Stimulated activated CD4-positive, alpha-beta T cell treated with anti-CD3 and anti-CD28 coated beads, TNF-alpha, amount 100 ng/mL, for 24 hours (primary cell): Measurements from ENCODE around the gene PPA1.
A peak's percentile ranks its signal among the peaks of the same experiment; 100 is the strongest.
"Not testable (repeated sequence)": the region's sequence is repeated elsewhere in the genome, so short reads cannot be mapped to it uniquely, and the experiment has no call there.

Experiments
- DNase-seq, 3 experiments: peaks; one replicate each; pipeline ENCODE4 v3.0.0-alpha.2; 2020; ENCODE audit warnings: low read depth in 3 of 3

Gene PPA1

DNA sequence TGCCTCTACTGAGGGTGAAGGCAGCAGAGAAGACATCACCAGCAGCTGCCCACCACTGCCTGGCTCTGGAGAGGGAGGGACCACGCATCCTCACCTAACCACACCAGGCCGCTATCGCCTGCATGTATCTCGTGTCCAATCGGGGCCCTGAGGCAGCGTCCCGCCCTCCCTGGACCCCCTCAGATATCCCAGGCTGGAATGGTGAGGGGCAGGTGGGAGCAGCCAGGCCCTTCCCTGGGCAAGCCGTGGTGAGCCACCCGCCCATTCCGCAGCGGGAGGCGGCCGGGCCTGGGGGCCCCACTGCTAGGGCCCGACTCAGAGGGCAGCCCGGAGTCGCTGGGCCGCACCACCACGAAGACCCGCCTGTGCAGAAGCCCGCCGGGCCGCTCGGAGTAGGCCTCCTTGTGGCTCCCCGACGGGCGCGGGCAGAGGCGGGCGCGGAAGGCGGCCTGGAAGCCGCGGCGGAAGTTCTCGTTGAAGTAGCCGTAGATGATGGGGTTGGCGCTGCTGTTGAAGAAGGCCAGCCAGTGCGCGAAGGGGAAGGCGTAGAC is 21.6 kb upstream of the PPA1 start:
- no peak for DNase-seq

DNA sequence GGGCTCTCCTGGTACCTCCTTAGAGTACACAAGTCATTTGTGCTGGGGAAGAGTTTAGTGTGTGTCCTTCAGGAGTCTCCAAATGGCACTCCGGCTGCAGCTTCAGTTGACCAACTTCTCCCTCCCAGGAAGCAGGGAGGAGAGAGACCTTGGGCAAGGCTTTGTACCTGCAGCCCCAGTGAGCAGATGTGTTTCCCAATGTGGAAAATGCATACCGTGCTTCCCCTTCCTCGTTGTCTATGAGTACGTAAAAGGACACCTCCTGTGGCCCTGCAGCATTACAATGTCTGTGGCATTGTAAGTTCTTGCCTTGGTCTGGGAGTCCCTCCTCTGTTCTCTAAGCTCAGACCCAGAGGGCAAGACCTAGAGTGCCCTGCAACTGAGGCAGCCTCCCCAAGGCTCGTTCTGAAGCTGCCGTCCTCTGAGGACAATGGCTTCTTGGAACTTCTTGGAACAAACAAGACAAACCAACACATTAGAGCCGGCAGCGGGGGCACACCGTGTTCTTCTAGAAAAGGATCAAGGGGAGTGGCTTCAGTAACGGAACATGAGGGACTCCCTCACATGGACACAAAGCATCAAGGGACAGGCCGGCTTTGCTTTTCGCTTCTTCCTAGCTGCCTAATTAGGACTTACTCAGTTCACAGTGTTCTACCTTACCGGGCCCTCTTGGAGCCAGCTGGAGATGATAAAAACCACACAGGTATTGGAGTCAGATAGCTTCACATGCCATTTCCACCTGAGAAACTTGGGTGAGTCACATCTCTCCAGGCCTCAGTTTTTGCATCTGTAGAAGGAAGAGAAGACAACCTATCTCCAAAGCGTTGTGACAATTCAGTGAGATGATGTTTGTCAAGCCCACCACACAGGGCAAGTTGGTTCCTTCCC is 20.9 kb upstream of the PPA1 start:
- no peak for DNase-seq

DNA sequence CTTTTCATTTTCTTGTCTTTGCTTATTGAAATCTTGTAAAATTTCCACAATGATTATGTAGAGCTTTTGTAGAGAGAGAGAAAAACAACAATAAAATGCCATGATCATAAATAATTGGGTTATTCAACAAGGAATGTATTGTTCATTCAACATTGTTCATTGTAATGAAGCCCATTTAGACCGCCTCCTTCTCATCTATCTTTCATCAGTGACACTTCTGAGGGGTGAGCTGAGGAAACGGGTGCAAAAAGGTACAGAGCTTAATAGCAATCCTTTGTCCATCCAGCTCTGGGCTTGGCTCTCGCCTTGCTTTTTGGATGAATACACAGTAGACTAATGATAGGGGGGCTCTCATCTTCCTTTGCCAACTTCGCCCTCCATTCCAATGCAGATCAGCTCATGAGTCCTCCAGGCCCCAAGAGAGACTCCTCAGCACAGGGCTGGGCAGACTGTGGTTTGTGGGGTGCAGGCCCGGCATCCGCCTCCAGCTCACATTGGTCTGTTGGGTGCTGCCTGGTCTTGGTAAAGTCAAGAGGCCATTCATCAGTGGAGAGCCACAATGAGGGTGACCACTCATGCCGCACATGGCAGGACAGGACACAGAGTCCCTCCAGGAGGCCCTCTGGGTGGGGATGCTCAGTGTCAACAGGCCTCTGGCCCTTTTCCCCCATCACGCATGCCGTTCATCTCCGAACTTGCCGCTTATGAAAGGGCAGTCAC is 17.9 kb upstream of the PPA1 start:
- no peak for DNase-seq

DNA sequence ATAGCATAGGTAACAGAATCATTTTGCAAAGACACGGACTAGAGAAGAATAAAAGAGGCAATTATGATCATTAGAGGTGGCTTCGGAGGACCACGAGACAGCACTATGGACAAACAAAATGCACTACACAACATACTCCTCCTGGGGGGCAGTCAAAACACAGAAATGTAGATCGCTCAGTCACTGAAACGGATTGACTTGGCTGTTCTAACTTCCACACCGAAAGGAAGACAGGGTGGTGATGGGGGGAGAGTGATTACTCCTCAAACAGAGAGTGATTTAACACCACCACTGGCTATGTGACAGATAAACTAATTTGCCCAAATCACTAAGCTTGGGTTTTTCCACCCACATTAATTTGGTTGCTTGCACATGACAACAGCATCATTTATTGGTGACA is 14.1 kb upstream of the PPA1 start:
- DNase-seq = no peak

DNA sequence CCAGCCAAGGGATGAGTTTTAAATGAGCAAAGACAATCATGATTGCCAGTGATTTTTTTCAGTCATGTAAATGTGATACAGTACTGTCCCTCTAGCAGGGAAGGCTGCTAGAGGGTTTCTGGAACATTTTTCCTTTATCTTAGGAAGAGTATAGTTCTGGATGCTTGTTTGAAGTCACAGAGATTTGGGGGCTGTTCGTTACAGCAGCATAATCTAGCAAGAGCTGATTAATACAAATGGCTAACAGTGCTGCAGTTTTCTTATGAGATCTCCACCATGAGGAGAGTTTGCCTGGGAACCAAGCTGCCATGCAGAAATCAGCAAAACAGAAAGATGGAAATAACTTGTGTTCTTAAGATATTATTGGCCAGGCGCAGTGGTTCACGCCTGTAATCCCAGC is 7.9 kb upstream of the PPA1 start:
- no peak for DNase-seq

DNA sequence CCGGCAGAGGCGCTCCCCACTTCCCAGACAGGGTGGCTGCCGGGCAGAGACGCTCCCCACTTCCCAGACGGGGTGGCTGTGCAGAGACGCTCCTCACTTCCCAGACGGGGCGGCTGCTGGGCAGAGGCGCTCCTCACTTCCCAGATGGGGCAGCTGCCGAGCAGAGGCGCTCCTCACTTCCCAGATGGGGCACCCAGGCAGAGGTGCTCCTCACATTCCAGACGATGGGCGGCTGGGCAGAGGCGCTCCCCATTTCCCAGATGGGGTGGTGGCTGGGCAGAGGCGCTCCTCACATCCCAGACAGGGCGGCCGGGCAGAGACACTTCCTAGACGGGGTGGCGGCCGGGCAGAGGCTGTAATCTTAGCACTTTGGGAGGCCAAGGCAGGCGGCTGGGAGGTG is 6.8 kb upstream of the PPA1 start:
- not testable (repeated sequence) for DNase-seq

DNA sequence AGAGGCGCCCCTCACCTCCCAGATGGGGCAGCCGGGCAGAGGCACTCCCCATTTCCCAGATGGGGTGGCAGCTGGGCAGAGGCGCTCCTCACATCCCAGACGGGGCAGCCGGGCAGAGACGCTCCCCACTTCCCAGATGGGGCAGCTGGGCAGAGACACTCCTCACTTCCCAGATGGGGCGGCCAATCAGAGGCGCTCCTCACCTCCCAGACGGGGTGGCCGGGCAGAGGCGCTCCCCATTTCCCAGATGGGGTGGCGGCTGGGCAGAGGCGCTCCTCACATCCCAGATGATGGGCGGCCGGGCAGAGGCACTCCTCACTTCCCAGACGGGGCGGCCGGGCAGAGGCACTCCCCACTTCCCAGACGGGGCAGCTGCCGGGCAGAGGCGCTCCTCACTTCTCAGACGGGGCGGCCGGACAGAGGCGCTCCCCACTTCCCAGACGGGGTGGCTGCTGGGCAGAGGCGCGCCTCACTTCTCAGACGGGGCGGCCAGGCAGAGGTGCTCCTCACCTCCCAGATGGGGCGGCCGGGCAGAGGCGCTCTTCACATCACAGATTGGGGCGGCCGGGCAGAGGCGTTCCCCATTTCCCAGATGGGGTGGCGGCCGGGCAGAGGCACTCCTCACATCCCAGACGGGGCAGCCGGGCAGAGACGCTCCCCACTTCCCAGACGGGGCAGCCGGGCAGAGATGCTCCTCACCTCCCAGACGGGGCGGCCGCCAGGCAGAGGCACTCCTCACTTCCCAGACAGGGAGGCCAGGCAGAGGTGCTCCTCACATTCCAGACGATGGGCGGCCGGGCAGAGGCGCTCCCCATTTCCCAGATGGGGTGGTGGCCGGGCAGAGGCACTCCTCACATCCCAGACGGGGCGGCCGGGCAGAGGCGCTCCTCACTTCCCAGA is 6.1 kb upstream of the PPA1 start:
- DNase-seq = not testable (repeated sequence)

DNA sequence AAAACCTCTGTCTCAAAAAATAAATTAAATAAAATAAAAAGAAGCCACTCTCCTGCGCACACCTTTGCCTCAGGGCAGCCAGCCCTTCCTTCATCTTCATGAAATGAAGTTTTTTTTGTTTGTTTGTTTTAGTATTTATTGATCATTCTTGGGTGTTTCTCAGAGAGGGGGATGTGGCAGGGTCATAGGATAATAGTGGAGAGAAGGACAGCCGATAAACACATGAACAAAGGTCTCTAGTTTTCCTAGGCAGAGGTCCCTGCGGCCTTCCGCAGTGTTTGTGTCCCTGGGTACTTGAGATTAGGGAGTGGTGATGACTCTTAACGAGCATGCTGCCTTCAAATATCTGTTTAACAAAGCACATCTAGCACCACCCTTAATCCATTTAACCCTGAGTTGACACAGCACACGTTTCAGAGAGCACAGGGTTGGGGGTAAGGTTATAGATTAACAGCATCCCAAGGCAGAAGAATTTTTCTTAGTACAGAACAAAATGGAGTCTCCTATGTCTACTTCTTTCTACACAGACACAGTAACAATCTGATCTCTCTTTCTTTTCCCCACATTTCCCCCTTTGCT is 4.8 kb upstream of the PPA1 start:
- DNase-seq = not testable (repeated sequence)

DNA sequence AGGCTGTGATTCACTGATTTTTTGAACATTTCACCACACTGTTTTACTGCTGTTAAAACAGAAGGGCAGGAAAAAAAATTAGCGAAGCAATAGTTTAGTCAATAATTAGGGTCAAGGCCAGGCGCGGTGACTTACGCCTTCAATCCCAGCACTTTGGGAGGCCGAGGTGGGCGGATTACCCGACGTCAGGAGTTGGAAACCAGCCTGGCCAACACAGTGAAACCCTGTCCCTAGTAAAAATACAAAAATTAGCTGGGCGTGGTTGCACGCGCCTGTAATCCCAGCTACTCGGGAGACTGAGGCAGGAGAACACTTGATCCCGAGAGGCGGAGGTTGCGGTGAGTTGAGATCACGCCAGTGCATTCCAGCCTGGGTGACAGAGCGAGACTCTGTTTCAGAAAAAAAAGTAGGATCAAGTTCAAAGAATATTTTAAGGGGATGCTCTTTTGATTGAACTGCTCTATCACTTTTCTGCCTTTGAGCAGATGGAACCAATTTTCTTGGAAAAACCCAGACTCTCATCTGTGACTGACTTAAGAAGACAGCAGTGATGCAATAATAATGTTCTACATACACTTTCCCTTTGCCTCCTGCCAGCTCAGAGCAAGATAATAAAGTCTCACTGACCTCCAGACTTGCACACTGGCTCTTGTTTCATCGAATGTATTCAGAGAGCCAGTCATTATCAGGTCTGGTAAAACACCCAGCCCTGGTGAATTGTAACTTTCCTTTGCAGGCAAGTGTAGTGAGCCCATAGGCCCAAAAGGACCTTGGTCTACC is 1.6 kb upstream of the PPA1 start:
- DNase-seq = no peak

DNA sequence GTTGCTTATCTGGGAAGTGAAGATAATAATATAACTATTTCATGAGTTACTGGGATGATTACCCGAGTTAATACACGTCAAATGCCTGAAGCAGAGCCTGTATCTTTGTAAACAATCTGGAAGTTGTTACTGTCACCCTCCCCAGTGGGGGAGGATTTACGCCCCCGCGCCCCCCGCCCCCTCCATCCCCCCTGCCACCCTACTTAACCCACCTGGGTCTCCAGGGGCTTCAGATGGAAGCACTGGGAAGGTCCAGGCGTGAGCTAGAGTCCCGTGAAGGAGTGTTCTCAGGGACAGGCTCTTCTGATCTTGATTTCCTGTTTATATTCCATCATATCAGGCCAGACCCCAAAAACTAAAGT is 691 bp upstream of the PPA1 start:
- no peak for DNase-seq

DNA sequence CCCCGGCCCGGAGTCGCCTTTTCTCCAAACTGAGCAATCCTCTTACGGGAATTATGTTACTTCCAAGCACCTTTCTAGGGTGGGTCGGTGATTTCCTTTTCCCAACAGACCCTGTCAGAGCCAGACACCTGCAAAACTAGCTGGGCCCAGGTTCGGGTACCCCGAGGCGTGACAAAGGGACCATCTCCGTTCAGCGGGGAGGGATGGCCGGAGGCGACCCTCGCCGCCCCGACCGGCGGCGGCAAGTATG is 445 bp downstream of the PPA1 start:
- peak in 1 of 3 experiments; percentile 14 for DNase-seq

DNA sequence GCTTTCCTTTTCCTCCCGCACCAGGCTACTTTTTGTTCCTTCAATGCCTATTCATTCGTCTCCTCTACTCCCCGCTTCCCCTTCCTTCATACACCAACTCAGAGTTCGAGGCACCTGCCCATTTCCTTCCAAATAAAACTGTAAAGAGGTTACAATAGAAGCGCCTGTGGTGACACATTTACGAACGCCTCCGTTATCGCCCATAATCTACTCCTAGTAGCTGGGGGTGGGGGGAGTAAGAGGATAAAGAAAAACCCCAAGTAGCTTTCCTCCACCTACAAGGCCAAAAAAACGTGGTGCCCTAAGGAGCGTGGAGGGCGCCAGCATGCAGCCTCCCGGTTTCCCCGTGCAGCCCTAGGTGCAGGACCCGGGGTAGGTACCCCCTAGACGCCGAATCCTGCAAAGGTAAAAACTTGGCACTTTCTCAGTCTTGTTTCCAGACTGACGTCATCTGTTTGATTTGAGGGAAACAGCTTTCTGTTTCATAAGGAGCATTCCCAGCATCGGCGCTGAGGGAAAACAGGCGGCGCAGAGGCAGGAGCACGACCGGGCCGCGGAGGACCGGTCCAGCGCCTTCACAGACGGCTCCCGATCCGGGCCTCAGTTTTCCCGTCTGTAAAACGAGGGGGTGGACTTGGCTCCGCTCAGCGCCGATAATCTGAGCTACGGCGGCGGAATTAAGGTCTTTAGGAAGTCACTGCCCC is 922 bp downstream of the PPA1 start:
- DNase-seq = peak; percentile 16 to 45 (median 39)

DNA sequence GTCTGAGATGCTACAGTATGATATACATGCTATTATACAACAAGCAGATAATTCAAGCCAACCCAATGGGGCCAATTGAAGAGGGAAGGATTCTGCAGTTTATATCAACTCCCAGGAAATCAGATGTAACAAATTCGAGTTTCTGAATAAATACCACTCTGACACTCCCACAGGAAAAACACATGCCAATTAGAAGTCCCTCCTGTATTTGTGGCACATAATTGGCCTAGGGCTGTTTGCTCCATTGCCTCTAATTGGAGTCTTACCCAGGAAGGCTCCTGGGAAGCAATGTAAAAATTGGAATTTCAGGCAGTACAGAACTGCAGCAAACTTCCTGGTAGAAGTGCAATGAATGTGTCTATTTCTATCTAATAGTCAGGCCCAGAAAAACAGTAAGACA is 4.7 kb downstream of the PPA1 start:
- no peak for DNase-seq

DNA sequence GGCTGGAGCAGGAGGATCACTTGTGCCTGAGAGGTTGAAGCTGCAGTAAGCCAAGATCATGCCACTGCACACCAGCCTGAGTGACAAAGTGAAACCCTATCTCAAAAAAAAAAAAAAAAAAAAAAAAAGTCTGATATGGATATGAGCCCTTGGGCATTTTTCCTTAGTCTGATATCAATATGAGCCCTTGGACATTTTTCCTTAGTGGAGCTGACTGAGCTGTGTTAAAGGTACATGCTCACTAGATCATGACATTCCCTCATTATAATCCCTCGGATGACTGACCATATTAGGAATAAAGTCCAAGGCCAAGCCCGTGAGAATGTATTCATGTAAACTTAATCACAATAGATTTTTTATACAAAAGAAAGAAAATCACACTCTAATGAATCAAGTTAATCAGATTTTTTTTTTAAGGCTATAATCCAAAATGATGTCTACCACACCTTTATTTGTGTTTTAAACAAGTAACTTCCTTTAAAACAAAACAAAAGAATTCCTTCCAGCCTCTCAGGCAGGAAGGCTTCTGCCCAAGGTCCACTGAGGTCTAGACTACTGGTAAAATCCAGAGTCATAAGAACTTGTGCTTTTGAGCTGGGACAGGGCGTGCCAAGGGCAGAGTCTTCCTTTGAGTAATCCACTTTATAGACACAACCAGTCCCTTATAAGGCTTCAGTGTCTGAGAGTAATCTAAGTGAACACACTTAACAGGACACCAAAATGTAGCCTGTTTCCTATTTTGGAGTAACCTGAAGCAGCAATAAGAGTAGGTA is 5.5 kb downstream of the PPA1 start:
- no peak for DNase-seq

DNA sequence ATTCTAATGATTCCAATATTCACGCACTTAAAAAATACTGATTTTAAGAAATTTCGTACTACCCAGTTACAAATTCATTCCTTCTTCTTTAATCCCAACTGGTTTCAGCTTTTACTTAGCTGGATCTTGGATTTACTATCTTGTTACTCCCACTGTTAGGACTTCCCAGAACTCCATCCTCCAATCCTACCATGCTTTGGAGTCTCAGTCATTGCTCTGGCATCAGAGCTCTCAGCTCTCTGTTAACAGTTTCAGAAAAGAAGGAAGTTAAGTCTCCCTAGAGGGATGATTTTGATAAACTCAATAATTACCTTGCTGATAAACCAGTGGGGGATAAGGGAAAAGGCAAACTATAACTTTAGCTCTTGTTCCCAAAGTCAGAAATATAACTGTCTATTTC is 9.5 kb downstream of the PPA1 start:
- DNase-seq = no peak

DNA sequence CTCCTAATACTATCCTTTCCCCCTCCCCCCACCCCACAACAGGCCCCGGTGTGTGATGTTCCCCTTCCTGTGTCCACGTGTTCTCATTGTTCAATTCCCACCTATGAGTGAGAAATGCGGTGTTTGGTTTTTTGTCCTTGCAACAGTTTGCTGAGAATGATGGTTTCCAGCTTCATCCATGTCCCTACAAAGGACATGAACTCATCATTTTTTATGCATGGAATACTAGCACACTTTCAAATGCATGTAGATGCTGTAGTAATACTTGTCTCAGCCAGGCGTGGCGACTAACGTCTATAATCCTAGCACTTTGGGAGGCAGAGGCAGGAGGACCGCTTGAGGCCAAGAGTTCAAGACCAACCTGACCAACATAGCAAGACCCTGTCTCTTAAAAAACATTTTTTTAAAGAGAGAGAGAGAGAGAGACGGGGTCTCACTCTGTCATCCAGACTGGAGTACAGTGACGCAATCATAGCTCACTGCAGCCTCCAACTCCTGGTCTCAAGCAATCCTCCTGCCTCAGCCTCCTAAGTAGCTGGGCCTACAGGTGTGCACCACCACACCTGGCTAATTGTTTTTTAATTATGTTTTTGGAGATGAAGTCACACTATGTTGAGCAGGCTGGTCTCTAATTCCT is 10.3 kb downstream of the PPA1 start:
- DNase-seq = not testable (repeated sequence)

DNA sequence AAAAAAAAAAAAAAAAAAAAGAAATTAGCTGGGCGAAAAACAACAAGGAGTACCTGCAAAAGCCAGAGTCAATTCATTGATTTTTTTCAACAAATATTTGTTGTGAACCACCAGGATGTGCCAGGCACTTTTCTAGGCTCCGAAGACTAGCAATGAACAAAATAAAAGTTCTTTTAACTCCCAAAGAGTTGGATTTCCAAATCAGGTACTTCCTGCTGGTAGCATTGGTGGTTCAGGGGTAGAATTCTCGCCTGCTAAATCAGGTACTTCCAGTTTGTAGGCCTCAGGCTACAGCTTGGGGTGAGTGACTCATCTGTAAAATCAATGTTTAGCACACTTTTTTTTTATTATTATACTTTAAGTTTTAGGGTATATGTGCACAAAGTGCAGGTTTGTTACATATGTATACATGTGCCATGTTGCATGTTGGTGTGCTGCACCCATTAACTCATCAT is 10.9 kb downstream of the PPA1 start:
- DNase-seq = no peak

DNA sequence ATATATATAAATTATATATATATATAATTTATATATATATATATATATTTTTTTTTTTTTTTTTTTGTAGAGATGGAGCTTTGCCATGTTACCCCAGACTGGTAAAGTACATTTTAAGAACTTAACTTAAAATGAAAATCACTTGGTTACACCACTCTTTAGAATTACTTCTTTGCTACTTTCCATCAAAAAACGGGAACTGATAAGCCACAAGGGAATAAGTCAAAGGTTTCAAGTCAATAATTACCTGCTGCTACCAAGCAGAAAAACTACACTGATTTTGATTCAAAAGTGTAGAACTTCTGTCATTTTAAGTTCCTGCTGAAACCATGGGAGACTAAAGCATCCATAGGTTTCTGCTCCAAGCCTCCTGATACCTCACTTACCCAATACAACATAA is 12.2 kb downstream of the PPA1 start:
- no peak for DNase-seq

DNA sequence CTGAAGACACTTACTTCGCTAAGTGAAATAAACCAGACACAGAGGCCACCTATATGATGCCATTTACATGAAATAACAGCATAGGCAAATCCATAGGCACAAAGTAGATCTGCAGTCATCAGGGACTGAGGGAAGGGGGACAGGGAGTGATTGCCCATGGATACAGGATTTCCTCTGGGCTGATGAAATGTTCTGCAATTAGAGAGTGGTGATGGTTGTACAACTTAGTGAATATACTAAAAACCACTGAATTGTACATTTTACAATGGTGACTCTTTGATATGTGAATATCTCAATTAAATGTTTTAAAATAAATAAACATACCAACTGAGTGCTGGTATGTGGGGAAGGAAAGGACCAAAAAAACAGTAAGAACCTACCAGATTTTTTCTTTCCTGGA is 20.4 kb downstream of the PPA1 start:
- no peak for DNase-seq
